HuH-7.5 (cell line): ENCODE measurements around the gene C3orf38.
A peak's percentile ranks its signal among the peaks of the same experiment; 100 is the strongest.
"Not testable (repeated sequence)": the region's sequence is repeated elsewhere in the genome, so short reads cannot be mapped to it uniquely, and the experiment has no call there.

Experiments used
- DNase-seq: peaks from one replicate; pipeline ENCODE4 v3.0.0; 2011; ENCODE audit warnings: low spot score

C3orf38 gene

GRCh38 chr3:88166419-88166971, 16.7 kb downstream of the C3orf38 start:
- no peak for DNase-seq

- no peak for DNase-seq
These were observed 17.4 kb downstream of the C3orf38 start for GRCh38 chr3:88167173-88167572.

DNA sequence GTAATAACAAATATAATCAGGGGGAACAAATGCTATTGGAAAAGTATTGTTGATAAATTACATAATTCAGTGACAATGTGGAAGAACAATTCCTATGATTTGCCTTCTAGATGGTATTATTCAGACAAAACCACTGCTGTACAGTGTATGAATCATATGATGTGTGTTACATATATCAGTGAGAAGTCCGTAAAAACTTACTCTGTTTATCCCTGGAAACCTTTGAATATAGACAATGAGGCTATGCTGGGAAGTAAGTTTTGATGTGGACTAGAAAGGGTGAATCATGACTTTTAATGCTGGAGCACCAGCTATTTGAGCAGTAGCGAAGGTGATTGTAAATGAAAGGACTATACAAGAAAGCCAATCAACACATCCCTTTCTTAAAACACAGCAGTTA, 17.9 kb downstream of the C3orf38 start:
- no peak for DNase-seq

GRCh38 chr3:88168171-88168570, 18.4 kb downstream of the C3orf38 start:
- no peak for DNase-seq

- no peak for DNase-seq
These were observed 30.7 kb downstream of the C3orf38 start for GRCh38 chr3:88180398-88180999.

- DNase-seq: not testable (repeated sequence)
These were observed 32.6 kb downstream of the C3orf38 start for GRCh38 chr3:88182165-88182918.

GRCh38 chr3:88188436-88188835, 38.7 kb downstream of the C3orf38 start:
- DNase-seq: no peak

DNA sequence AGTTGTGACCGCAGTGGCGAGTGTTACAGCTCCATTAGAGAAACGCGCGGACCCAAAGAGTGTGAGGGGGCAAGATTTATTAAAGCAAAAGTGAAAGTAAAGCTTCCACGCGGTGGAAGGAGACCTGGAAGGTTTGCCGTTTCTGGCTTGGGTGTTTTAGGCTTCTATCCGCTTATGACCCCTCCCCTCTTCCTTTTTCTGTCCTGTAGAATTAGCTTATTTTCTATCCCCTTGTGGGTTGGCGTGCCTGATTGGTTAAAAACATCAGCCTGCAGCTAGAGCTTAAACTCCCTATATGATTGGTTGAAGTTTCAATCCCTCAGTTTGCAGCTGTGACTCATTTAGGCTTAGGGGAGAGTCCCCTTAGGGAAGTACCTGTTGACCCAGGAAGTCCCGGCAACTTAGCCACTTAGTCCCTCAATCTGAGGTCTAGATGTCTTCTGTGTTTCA, 39.6 kb downstream of the C3orf38 start:
- no peak for DNase-seq

DNA sequence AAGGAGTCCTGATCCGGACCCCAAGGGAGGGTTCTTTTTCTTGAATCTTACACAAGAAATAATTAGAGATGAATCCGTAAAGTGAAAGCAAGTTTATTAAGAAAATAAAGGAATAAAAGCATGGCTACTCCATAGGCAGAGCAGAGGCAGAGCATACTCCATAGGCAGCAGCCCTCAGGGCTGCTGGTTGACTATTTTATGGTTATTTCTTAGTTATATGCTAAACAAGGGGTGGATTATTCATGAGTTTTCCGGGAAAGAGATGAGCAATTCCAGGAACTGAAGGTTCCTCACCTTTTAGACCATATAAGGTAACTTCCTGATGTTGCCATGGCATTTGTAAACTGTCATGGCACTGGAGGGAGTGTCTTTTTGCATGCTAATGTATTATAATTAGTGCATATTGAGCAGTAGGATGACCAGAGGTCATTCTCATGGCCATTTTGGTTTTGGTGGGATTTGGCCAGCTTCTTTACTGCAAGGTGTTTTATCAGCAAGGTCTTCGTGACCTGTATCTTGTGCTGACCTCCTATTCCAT, 42.2 kb downstream of the C3orf38 start:
- DNase-seq: no peak

DNA sequence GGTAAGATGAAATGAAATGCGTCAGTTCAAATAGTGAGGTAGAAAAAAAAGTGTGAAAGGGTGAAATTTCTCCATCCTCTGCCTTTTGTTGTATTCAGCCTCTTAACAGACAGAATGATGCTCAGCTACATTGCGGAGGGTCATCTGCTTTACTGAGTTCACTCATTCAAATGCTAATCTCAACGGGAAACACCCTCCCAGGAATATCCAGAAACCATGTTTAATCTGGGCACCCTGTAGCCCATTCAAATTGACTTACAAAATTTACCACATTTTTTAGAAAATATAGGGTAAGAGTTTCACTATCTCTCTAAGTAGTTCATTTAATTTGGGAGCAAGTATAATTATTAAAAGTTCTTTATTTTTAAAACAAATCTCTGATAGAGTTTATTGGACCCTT, 42.9 kb downstream of the C3orf38 start:
- DNase-seq: no peak

DNA sequence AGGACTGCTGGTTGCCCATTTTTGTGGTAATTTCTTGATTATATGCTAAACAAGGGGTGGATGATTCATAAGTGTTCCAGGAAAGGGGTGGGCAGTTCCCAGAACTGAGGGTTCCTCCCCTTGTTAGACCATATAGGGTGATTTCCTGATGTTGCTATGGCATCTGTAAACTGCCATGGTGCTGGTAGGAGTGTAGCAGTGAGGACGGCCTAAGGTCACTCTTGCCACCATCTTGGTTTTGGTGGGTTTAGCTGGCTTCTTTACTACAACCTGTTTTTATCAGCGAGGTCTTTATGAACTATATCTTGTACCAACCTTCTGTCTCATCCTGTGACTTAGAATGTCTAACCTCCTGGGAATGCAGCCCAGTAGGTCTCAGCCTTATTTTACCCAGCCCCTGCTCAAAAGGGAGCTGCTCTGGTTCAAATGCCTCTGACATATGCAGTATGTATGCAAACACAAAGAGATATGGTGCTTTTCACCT, 46.2 kb downstream of the C3orf38 start:
- no peak for DNase-seq

DNA sequence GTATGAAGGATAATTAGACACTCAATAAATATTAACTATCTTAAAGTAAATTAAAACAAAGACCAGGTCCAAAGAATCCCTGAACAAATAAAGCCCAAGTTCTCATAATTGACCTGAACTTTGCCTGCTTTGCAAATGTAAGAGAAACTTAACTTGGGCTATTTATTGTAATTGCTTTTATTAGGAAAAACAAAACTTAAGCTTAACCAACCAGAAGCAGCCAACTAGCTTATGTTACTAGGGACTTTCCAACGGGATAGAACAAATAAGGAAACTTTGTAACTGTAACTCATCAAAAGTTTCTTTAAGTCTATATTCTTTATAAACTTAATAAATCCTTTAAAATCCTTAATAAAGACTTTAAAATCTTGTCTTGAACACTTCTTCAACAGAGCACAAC, 48.4 kb downstream of the C3orf38 start:
- DNase-seq: no peak

DNA sequence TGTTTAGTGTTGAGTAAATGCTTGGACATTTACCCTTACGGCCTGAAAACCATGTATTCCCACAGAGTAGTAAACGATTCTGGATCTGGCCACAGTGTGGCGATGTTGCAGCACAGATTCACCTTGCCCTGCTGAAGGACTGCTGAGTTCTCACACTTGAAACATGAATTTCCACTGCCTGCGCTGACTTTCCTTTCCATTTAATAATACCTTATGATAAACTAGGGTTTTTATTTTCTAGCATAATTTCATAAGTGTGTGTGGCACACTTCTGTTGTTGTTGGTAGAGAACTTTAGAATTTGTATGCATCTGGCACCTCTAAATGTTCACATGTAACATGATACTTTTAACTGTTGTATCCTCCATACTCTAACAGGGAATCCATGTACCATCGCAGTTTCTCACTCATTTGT, 53.9 kb downstream of the C3orf38 start:
- DNase-seq: peak; percentile 14
